K562 (cell line): Measurements from ENCODE around the gene TBR1. TPM values are rescaled to one million over a fixed set of nuclear protein-coding genes. Genes with fewer than 3 reads are reported as not detected.

Experiments
- ADNP ChIP-seq: fragments of 200-800 bp; sonication (Bioruptor generic); IDR thresholded peaks from 2 replicates; pipeline ENCODE4 v1.6.1; 2016; ENCODE audit warnings: missing genetic modification characterization, missing compliant biosample characterization
- BDP1 ChIP-seq: IDR thresholded peaks from 3 replicates; pipeline ENCODE4 v1.6.1; 2011; ENCODE audit not compliant: insufficient read length, insufficient read depth
- DMBX1 ChIP-seq: fragments of 250-450 bp; sonication (Bioruptor Pico); IDR thresholded peaks from 2 replicates; pipeline ENCODE4 v1.8.0; 2022; ENCODE audit warnings: inconsistent platforms, mild to moderate bottlenecking, moderate library complexity, borderline replicate concordance
- EZH2 ChIP-seq: IDR thresholded peaks from 2 replicates; pipeline ENCODE4 v1.6.1; 2012; ENCODE audit warnings: low read depth, mild to moderate bottlenecking, inconsistent platforms, low read length, borderline replicate concordance
- FOS ChIP-seq: IDR thresholded peaks from 3 replicates; pipeline ENCODE4 v1.6.1; 2011; ENCODE audit not compliant: insufficient read length; ENCODE audit errors: extremely low read depth
- FOSL1 ChIP-seq: fragments of 200-800 bp; sonication (Bioruptor generic); conservative IDR thresholded peaks from 2 replicates; pipeline ENCODE4 v1.6.1; 2016; ENCODE audit warnings: missing genetic modification characterization, missing compliant biosample characterization
- MXI1 ChIP-seq: IDR thresholded peaks from 2 replicates; pipeline ENCODE4 v1.6.1; 2011; ENCODE audit warnings: low read depth, mild to moderate bottlenecking, improper control_type of control experiment, low read length
- PTRF ChIP-seq: fragments of 450-650 bp; IDR thresholded peaks from 2 replicates; pipeline ENCODE4 v1.6.1; 2016; ENCODE audit warnings: mild to moderate bottlenecking, missing genetic modification characterization, missing compliant biosample characterization
- PTTG1 ChIP-seq: fragments of 450-650 bp; IDR thresholded peaks from 2 replicates; pipeline ENCODE4 v1.6.1; 2016; ENCODE audit warnings: low read depth, mild to moderate bottlenecking, missing genetic modification characterization, missing compliant biosample characterization
- RBM25 ChIP-seq: fragments of 200-400 bp; formaldehyde crosslinking; IDR thresholded peaks from 2 replicates; pipeline ENCODE4 v1.6.1; 2018; ENCODE audit warnings: low read length, low read depth, moderate library complexity; ENCODE audit not compliant: severe bottlenecking
- RCOR1 ChIP-seq, 2 experiments: IDR thresholded peaks; 2 replicates each; pipeline ENCODE4 v1.6.1; 2012; ENCODE audit warnings: low read depth in 2 of 2, low read length in 2 of 2, borderline replicate concordance in 1 of 2, improper control_type of control experiment in 1 of 2
- ZBTB26 ChIP-seq: fragments of 450-650 bp; formaldehyde crosslinking; IDR thresholded peaks from 2 replicates; pipeline ENCODE4 v1.4.0; 2022; ENCODE audit warnings: missing genetic modification characterization
- ZBTB34 ChIP-seq: fragments of 250-450 bp; sonication (Bioruptor Pico); IDR thresholded peaks from 2 replicates; pipeline ENCODE4 v1.8.0; 2021; ENCODE audit warnings: mild to moderate bottlenecking, moderate library complexity
- ZNF668 ChIP-seq: fragments of 250-450 bp; sonication (Bioruptor Pico); IDR thresholded peaks from 2 replicates; pipeline ENCODE4 v1.8.0; 2022; ENCODE audit warnings: mild to moderate bottlenecking, inconsistent platforms
- ZNF764 ChIP-seq: fragments of 250-450 bp; sonication (Bioruptor Pico); IDR thresholded peaks from 2 replicates; pipeline ENCODE4 v1.4.0; 2020; ENCODE audit warnings: low read depth, mild to moderate bottlenecking, moderate library complexity
- polyA plus RNA-seq, 8 experiments: library from polyadenylated mRNA; depleted of rRNA in 4 of 8; stranded (reverse) in 5 of 8; unstranded in 3 of 8; fragments of >200 nt; fragmentation: Nextera tagmentation in 2 of 8; fragmentation: Illumina TruSeq in 1 of 8; extraction: Ambion mirVana in 2 of 8; extraction: Trizol in 1 of 8; gene quantifications; 2 replicates each; pipeline versions ENCODE4 v1.2.1 to v1.2.3, GENCODE V29; 2011 to 2014; ENCODE audit warnings: inconsistent platforms in 1 of 8, missing spikeins in 1 of 8
- total RNA-seq, 7 experiments: library from RNA; depleted of rRNA in 6 of 7; stranded (reverse); fragments of >200 nt in 6 of 7; fragmentation: Illumina TruSeq in 2 of 7; extraction: Trizol in 2 of 7; gene quantifications; 2 replicates each; pipeline versions ENCODE4 v1.2.1 to v1.2.3, GENCODE V29; 2011 to 2021; ENCODE audit warnings: low replicate concordance in 1 of 7
- TF ChIP-seq, protein P1 (sequence below): fragments of 450-650 bp; IDR thresholded peaks from 2 replicates; pipeline ENCODE4 v1.7.1; 2018; ENCODE audit warnings: mild to moderate bottlenecking, low read depth; ENCODE audit not compliant: partially characterized antibody
- TF ChIP-seq, protein P2 (sequence below): fragments of 250-450 bp; sonication (Bioruptor Pico); IDR thresholded peaks from 2 replicates; pipeline ENCODE4 v1.8.0; 2022; ENCODE audit warnings: moderate library complexity, mild to moderate bottlenecking, inconsistent platforms
- TF ChIP-seq, protein P3 (sequence below), 2 experiments: IDR thresholded peaks; 2 replicates each; pipeline ENCODE4 v1.6.1; 2012; ENCODE audit warnings: improper control_type of control experiment in 2 of 2, low read depth in 2 of 2, low read length in 2 of 2, borderline replicate concordance in 1 of 2
- TF ChIP-seq, protein P4 (sequence below): sonication (generic); formaldehyde crosslinking; IDR thresholded peaks from 2 replicates; pipeline ENCODE4 v1.8.1; 2023; ENCODE audit warnings: mild to moderate bottlenecking, missing genetic modification reagents

Gene TBR1
- total and polyA plus RNA-seq, 9 of the 15 experiments (the other 6 are each of a cell fraction or from before 2014, with no cell fraction given), result 0.01 to 0.09 TPM; not detected in 7

DNA sequence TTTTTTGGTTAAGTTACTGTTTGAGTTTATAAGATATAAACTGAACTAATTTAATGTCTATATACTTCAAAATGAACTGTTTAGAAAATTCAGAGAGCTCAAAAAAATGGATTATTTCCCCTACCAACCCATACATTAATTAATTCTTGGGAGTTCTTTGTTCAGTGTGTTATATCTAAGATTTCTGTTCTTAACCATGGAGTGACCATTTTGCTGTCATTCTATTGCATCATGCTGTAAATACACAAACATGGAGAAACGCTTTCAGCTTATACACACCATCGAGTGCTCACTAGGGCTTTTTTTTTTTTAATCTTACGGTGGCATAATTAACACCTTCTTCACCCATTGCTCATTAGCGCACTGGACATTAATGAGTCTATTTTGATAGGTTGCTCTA, 33.4 kb upstream of the TBR1 start (continued):
- TF ChIP-seq PTRF, result peak; percentile 46; the same call in 1 of the 2 replicates
- TF ChIP-seq, protein P1, sequence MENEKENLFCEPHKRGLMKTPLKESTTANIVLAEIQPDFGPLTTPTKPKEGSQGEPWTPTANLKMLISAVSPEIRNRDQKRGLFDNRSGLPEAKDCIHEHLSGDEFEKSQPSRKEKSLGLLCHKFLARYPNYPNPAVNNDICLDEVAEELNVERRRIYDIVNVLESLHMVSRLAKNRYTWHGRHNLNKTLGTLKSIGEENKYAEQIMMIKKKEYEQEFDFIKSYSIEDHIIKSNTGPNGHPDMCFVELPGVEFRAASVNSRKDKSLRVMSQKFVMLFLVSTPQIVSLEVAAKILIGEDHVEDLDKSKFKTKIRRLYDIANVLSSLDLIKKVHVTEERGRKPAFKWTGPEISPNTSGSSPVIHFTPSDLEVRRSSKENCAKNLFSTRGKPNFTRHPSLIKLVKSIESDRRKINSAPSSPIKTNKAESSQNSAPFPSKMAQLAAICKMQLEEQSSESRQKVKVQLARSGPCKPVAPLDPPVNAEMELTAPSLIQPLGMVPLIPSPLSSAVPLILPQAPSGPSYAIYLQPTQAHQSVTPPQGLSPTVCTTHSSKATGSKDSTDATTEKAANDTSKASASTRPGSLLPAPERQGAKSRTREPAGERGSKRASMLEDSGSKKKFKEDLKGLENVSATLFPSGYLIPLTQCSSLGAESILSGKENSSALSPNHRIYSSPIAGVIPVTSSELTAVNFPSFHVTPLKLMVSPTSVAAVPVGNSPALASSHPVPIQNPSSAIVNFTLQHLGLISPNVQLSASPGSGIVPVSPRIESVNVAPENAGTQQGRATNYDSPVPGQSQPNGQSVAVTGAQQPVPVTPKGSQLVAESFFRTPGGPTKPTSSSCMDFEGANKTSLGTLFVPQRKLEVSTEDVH, result no peak
- no peak for TF ChIP-seq FOSL1 (tag)
- no peak for TF ChIP-seq MXI1
- TF ChIP-seq, protein P2, sequence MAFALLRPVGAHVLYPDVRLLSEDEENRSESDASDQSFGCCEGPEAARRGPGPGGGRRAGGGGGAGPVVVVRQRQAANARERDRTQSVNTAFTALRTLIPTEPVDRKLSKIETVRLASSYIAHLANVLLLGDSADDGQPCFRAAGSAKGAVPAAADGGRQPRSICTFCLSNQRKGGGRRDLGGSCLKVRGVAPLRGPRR (CRISPR knock-in tag), result 0 out of 2 replicates have a peak, but pooled peaks have one; percentile 45
- no peak for TF ChIP-seq BDP1
- TF ChIP-seq, protein P3, sequence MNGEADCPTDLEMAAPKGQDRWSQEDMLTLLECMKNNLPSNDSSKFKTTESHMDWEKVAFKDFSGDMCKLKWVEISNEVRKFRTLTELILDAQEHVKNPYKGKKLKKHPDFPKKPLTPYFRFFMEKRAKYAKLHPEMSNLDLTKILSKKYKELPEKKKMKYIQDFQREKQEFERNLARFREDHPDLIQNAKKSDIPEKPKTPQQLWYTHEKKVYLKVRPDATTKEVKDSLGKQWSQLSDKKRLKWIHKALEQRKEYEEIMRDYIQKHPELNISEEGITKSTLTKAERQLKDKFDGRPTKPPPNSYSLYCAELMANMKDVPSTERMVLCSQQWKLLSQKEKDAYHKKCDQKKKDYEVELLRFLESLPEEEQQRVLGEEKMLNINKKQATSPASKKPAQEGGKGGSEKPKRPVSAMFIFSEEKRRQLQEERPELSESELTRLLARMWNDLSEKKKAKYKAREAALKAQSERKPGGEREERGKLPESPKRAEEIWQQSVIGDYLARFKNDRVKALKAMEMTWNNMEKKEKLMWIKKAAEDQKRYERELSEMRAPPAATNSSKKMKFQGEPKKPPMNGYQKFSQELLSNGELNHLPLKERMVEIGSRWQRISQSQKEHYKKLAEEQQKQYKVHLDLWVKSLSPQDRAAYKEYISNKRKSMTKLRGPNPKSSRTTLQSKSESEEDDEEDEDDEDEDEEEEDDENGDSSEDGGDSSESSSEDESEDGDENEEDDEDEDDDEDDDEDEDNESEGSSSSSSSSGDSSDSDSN (IDR thresholded peaks at IDR 0.05; ENCODE audit: borderline replicate concordance in 1 of 2, low read depth in 2 of 2, low read length in 2 of 2), result no peak
- no peak for TF ChIP-seq RBM25
- no peak for TF ChIP-seq EZH2
- TF ChIP-seq FOS, result no peak
- peak; percentile 60; the same call in 1 of the 2 replicates for TF ChIP-seq PTTG1 (tag)
- peak; percentile 59; the same call in 1 of the 2 replicates for TF ChIP-seq ZBTB34 (CRISPR knock-in tag)
- no peak for TF ChIP-seq RCOR1 (IDR thresholded peaks at IDR 0.05; ENCODE audit: borderline replicate concordance in 1 of 2, low read depth in 2 of 2, low read length in 2 of 2)
- TF ChIP-seq, protein P4, sequence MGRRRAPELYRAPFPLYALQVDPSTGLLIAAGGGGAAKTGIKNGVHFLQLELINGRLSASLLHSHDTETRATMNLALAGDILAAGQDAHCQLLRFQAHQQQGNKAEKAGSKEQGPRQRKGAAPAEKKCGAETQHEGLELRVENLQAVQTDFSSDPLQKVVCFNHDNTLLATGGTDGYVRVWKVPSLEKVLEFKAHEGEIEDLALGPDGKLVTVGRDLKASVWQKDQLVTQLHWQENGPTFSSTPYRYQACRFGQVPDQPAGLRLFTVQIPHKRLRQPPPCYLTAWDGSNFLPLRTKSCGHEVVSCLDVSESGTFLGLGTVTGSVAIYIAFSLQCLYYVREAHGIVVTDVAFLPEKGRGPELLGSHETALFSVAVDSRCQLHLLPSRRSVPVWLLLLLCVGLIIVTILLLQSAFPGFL (CRISPR knock-in tag), result no peak
- TF ChIP-seq ZNF764, result no peak
- peak; percentile 79; the same call in 1 of the 2 replicates for TF ChIP-seq ZNF668
- TF ChIP-seq ZBTB26 (CRISPR knock-in tag), result no peak
- no peak for TF ChIP-seq ADNP
- peak; percentile 96 for TF ChIP-seq DMBX1 (CRISPR knock-in tag)
